ENCODE measurements around the gene MSRB1. TPM values are rescaled to one million over a fixed set of nuclear protein-coding genes. Genes with fewer than 3 reads are reported as not detected.

The MSRB1 gene
- total and polyA plus RNA-seq, 8 donors: 6.2 to 68.5 (median 31.2) TPM; not detected in 1

DNA sequence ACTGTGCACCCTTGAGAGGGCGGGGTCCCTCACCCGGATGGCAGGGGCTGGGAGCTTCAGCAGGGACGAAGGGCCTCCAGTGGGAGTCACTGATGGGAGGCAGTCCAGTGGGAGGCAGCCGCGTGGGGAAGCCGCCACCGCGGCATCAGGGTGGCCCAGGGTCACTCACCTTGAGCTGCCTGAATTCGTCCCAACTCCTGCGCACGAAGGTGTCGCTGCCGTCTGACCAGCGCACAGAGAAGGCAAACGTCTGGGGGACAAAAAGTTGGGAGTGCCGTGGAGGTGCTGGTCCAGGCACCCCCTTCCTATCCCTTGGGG lies 37.7 kb upstream of the MSRB1 start:
- Histone ChIP-seq H3K4me3 (no peak overlapping the region), H3K9me3 (no peaks in the 10 kb centered on the region), H3K4me1 (peaks cover 32 to 75% (median 62%) of the 10 kb centered on the region in 4 donors), H3K36me3 (peaks cover 29 to 38% (median 36%) of the 10 kb centered on the region in 4 donors), H3K27me3 (peaks cover 4 to 77% (median 36%) of the 10 kb centered on the region in 3 donors), H3K27ac (no peak overlapping the region)
- intact Hi-C loops (cut with DNase I; ENCODE audit: low total_unique reads): no loop called here
- DNase-seq: no peak
- 15 to 24% (median 21%) methylated on average over 11 to 16 of the region's 16 CpGs for WGBS, 5 donors
- TF ChIP-seq POLR2A (IDR thresholded peaks at IDR 0.05): no peak
- TF ChIP-seq EP300 (IDR thresholded peaks at IDR 0.05): no peak
- no peak for TF ChIP-seq POLR2AphosphoS5 (IDR thresholded peaks at IDR 0.05)
- TF ChIP-seq, protein P1, sequence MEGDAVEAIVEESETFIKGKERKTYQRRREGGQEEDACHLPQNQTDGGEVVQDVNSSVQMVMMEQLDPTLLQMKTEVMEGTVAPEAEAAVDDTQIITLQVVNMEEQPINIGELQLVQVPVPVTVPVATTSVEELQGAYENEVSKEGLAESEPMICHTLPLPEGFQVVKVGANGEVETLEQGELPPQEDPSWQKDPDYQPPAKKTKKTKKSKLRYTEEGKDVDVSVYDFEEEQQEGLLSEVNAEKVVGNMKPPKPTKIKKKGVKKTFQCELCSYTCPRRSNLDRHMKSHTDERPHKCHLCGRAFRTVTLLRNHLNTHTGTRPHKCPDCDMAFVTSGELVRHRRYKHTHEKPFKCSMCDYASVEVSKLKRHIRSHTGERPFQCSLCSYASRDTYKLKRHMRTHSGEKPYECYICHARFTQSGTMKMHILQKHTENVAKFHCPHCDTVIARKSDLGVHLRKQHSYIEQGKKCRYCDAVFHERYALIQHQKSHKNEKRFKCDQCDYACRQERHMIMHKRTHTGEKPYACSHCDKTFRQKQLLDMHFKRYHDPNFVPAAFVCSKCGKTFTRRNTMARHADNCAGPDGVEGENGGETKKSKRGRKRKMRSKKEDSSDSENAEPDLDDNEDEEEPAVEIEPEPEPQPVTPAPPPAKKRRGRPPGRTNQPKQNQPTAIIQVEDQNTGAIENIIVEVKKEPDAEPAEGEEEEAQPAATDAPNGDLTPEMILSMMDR (IDR thresholded peaks at IDR 0.05): no peak

GRCh38 chr16:1980030-1980769 lies 37.2 kb upstream of the MSRB1 start:
- no peak for TF ChIP-seq EP300 (IDR thresholded peaks at IDR 0.05)
- TF ChIP-seq, protein P1 (IDR thresholded peaks at IDR 0.05): no peak
- no peak for TF ChIP-seq POLR2A (IDR thresholded peaks at IDR 0.05)
- TF ChIP-seq POLR2AphosphoS5 (IDR thresholded peaks at IDR 0.05): no peak
- WGBS, 5 donors: 3 to 10% (median 4%) methylated on average over 21 to 53 of the region's 53 CpGs
- H3K4me3 ChIP-seq: peak overlapping the region in 2 of 4 donors; percentile 41 to 51

DNA sequence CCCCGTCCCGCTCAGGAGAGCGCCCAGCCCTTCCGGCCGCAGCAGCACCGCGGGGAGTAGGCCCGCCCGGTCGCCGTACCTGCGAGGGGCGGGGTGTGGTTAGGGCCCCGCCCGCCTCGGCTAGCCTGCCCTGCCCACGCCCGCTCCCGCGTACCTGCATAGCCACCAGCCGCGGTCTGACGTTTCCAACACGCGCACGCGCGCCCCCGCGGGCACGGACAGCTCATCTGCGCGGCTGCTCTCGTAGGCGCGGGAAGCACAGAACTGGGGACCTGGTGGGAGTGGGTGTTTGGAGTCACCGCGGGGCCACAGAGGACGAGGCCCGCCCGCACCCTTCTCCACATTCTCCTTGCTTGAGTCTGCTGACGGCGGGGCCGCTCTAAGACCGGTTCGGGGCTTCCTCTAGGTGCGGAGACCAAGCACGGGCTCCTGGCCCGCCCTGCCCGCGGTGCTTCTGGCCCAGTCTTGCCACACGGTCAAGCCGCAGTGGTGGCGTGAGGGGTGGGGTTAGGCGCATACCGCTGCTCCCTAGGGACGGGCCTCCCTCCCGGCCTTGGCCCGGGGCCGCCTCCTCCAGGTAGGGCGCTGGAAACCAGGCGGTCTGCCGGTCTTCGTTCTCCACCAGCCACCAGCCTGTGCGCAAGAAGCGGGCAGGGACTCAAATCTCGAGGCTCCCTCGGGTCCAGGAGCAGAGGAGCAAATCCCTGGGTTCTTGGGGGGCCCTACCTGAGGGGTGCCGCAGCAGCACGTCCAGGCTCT lies 36.5 kb upstream of the MSRB1 start:
- Histone ChIP-seq H3K9me3 (no peaks in the 10 kb centered on the region), H3K36me3 (peaks cover 38 to 45% (median 45%) of the 10 kb centered on the region in 4 donors), H3K27ac (peak overlapping the region; percentile 72 to 83 (median 76)), H3K4me3 (peak overlapping the region; percentile 31 to 51 (median 38)), H3K4me1 (peaks cover 22 to 62% (median 50%) of the 10 kb centered on the region in 4 donors), H3K27me3 (peaks cover 4 to 89% (median 36%) of the 10 kb centered on the region in 3 donors)
- peak; percentile 93 for DNase-seq
- intact Hi-C loops (cut with DNase I; ENCODE audit: low total_unique reads): no loop called here
- TF ChIP-seq EP300 (IDR thresholded peaks at IDR 0.05) (no peak), POLR2A (IDR thresholded peaks at IDR 0.05) (no peak), POLR2AphosphoS5 (IDR thresholded peaks at IDR 0.05) (peak in 2 of 3 donors; percentile 79 to 88)
- WGBS, 5 donors: 9 to 15% (median 13%) methylated on average over 3 to 70 of the region's 70 CpGs

More at GRCh38 chr16:1980030-1980769, 37.2 kb upstream of the MSRB1 start:
- H3K36me3 ChIP-seq: peaks cover 31 to 38% (median 38%) of the 10 kb centered on the region in 4 donors
- intact Hi-C loops (cut with DNase I; ENCODE audit: low total_unique reads): no loop called here
- no peaks in the 10 kb centered on the region for H3K9me3 ChIP-seq
- H3K4me1 ChIP-seq: peaks cover 30 to 70% (median 57%) of the 10 kb centered on the region in 4 donors
- H3K27ac ChIP-seq: peak overlapping the region; percentile 72 to 83 (median 76)
- H3K27me3 ChIP-seq: peaks cover 4 to 82% (median 36%) of the 10 kb centered on the region in 3 donors
- peak; percentile 44 to 67 for DNase-seq

DNA sequence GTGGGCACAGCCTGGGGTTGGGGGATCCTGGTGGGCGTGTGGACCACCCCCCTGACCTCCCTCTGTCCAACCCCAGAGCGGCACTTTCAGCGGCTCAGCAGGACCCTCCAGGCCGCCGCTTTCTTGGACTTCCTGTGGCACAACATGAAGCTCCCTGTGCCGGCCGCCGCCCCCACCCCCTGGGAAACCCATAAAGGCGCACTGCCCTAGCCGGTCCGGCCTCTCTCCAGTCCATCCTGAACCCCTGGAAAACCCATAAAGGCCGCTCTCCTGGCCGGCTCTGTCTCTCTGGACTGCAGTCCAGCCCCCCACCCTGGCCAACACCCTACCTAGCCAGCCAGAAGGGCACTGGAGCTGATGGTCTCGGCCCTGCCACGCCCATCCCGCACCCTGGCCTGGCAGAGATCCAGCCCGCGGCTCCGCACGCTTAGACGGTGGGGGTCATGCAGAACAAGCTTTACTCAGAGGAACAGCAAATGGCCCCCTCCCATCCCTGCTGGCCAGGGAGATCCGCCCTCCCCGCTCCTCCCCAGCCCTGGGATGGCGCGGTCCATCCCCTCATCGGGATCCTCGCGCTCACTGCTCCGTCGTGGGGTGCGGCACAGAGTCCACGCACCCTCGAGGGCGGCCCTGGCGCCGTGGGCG lies 35.6 kb upstream of the MSRB1 start:
- H3K4me1 ChIP-seq: peaks cover 22 to 63% (median 52%) of the 10 kb centered on the region in 4 donors
- WGBS, 5 donors: 49 to 69% (median 60%) methylated on average over 20 to 37 of the region's 37 CpGs
- TF ChIP-seq POLR2AphosphoS5 (IDR thresholded peaks at IDR 0.05): no peak
- TF ChIP-seq EP300 (IDR thresholded peaks at IDR 0.05): no peak
- TF ChIP-seq POLR2A (IDR thresholded peaks at IDR 0.05): no peak
- TF ChIP-seq, protein P1 (IDR thresholded peaks at IDR 0.05): no peak
- H3K9me3 ChIP-seq: no peaks in the 10 kb centered on the region
- H3K27ac ChIP-seq: peak overlapping the region; percentile 46 to 83 (median 76)
- peaks cover 43 to 53% (median 52%) of the 10 kb centered on the region in 4 donors for H3K36me3 ChIP-seq
- H3K27me3 ChIP-seq: peaks cover 4 to 94% (median 36%) of the 10 kb centered on the region in 3 donors
- H3K4me3 ChIP-seq: peak overlapping the region; percentile 31 to 51 (median 38)
- intact Hi-C loops (cut with DNase I; ENCODE audit: low total_unique reads): no loop called here
- DNase-seq: no peak

All from stomach (tissue), 9 donors.